SH-SY5Y (cell line): ENCODE measurements around the gene CTDNEP1.

Experiments used
- GATA2 ChIP-seq: IDR thresholded peaks from 2 replicates; pipeline ENCODE4 v1.6.1; 2011; ENCODE audit warnings: mild to moderate bottlenecking, low read depth, low read length
- GATA3 ChIP-seq: IDR thresholded peaks from 2 replicates; pipeline ENCODE4 v1.6.1; 2011; ENCODE audit warnings: low read depth, mild to moderate bottlenecking, low read length, moderate library complexity

Gene CTDNEP1

DNA sequence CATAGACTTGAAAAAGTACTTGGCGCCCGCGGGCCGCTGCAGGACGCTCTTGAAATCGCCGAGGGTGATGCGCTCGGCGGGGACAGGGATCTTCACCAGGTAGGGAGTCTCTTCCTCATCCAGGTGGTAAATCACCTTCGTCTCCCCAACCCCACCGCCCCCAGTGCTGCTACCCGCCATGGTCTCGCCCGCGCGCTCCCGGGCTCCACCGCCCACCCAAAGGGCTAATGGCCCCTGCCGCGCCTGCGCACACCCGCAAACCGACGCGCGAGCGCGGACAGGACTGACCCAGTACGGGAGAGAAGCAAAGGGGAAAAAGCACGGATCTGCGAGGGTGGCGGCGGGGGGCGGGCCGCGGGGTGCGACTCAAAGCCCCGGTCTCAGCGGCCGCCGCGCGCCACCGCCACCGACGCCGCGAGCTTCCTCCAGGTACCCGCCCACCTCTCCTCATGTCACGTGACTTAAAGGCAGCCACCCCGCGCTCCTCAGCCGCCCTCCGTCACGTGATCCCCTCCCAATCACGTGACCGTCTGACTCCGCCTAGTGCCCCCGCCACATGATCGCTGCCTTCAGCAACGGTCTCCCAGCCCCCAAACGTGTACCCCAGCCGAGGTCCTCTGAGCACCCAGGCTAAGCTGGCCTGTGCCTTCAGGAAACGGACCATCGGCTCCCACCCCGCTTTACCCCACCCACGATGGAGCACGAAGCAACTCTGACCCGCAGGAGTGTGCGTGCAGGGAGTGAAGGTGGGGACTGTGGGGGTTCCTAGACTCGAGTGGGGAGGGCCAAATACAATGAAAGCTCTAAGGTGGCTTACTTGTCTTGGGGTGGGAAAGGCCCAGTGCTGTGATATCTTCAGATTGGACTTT is 17.2 kb downstream of the CTDNEP1 start, which contains the start of gene DVL2:
TSS of gene DVL2 (minus strand) at position 435 of the 869 bp plus-strand sequence. CDS start at position 180, 255 bp downstream.
- TF ChIP-seq GATA3 = no peak
- no peak for TF ChIP-seq GATA2

DNA sequence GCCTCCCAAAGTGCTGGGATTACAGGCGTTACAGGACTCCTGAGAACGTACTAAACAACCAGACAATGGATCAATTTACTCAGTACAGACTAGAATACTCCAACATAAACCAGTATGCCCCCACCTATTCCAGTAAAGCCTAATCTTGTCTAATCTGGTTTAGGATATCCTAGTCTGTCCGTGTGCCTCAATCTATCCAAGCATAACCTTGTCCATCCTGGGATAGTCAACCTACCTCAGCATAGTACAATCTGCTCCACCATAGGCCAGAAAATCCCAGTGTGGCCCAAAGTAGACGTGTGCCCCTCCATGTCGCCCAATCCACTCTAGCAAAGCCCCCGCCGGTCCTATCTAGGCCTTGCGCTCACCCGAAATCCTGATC is 17.8 kb downstream of the CTDNEP1 start:
- no peak for TF ChIP-seq GATA2
- no peak for TF ChIP-seq GATA3

DNA sequence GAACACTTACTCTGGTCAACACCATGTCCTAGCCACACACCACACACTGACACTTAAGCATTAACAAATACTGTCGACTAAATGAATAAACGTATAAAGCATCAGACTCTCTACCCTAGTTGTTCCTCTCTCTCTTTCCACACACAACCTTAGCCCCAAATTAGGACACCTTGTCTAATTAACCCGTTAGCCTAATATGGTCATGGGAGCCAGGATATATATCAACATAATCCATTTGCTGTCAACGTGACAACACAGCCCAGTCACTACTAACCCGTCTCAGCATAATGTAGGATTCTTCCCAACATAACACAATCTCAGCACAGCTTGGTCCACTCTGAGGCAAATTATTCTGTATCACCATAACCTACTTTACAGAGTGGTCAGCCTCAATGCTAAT is 19.4 kb downstream of the CTDNEP1 start:
- TF ChIP-seq GATA3 = no peak
- TF ChIP-seq GATA2 = no peak

DNA sequence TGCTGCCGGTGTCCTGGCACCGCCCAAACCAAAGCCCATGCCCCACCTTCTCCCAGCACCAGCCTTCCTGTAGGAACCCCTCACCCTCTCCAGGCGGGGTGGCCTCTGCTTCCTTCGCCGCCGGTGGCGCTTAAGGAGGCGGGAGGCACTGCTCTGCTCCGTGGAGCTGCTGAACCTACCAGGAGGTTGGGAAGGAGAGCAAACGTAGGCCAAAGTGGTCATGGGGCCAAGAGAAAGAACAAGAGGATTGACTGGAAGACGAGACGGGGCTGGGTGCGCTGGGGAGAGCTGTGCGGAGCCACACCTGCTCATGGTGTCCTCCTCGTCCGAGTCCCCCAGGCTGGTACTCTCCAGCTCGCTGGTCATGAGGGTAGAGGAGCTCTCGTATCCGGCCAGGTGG is 22.0 kb downstream of the CTDNEP1 start:
- TF ChIP-seq GATA3 (no peak), GATA2 (no peak)

DNA sequence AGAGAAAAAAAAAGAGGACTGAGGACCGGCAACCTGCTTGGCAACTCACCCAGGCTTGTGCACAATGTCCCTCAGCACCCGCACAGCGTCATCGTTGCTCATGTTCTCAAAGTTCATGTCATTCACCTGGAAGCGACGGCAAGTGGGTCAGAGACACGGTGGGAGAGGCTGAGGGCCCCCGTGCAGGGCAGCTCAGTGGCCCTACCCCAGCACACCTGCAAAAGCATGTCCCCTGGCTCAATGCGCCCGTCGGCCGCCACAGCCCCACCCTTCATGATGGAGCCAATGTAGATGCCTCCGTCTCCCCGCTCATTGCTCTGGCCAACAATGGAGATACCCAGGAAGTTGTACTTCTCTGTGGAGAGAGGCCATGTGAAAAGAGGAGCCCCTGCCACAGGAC is 22.6 kb downstream of the CTDNEP1 start:
- no peak for TF ChIP-seq GATA3
- TF ChIP-seq GATA2 = no peak

DNA sequence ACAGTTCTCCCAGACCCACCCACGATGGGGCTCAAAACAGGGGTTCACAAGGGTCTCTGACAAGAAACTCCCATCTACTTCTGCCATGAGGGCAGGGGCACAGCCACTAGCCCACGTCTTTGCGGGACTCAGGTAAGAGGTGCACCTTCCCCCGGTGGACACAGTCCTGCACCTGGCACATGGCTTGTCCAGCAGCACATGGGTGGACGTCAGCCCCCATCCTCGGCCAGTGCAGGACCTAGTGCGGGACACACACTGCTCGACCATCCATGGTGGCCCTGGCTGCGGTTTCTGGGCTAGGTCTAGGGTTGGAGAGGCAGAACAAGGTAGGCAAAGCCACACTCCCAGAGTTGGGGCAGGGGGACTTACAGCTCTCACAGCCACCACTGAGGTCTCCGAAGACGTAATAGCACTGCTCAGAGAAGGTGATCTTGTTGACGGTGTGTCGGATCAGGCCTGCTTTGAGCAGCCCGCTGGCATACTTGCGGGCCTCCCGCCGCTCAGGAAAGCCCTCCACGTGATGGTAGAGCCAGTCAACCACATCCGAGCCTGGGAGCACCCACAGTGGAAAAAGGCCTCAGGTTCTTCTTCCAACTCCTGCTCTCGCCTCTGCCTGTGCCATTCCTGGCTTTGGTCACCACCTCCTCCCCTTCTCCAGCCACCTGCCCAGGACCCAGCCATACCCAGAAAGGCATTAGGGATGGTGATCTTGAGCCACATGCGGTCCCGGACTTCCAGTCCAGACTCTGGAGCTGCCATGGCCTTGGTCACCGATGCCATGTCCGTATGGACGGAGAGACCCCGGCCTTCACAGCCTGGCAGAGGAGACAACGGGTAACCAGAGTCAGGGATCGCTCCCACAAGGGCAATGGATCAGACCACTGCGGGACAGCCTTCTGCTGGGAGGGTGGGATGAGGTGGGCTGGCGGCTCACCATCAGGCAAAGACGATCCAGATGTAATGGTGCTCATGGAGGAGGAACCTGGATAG is 24.5 kb downstream of the CTDNEP1 start:
- TF ChIP-seq GATA2 = no peak
- no peak for TF ChIP-seq GATA3

DNA sequence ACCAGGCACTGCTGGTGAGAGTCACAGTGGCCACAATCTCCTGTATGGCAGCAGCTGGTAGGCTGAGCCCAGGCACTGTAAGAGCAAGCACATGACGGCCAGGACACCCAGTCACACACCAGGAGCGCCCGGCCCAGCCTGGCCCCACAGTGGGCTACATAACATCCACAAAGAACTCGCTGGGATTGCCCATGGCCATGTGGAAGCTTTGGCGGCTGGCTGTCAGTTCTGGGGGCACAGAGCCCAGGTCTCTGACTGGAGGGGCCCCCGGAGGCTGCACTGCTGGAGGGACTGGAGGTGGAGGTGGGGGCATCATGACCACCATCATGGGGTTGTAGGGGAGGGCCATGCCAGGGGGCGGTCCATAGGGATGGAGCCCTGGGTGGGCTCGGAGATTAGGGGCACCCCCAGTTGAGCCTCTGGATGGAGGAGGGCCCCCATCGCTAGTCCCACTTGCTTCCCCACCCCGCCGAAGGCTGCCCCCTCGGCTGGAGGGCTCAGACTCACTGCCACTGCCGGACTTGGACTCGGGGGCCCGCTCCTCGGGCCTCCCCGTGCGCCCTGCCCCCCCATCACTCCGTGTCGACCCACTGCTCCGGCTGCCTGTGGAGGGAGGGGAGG is 25.7 kb downstream of the CTDNEP1 start:
- TF ChIP-seq GATA3 (no peak), GATA2 (no peak)

DNA sequence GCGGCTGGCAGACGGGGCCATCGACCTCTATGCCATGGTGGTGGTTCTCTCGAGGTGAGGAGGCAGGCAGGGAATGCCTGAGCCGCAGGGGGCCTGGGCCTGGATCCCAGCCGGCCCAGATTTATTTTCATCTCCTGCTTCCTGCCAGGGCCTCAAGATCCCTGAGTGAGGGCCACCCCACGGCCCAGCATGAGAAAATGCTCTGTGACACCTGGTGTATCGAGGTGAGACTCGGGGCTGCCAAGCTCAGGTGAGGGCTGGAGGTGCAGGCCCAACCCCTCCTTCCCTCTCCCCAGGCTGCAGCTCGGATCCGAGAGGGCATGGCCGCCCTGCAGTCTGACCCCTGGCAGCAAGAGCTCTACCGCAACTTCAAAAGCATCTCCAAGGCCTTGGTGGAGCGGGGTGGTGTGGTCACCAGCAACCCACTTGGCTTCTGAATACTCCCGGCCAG is 26.8 kb downstream of the CTDNEP1 start:
- TF ChIP-seq GATA2 (no peak), GATA3 (no peak)

DNA sequence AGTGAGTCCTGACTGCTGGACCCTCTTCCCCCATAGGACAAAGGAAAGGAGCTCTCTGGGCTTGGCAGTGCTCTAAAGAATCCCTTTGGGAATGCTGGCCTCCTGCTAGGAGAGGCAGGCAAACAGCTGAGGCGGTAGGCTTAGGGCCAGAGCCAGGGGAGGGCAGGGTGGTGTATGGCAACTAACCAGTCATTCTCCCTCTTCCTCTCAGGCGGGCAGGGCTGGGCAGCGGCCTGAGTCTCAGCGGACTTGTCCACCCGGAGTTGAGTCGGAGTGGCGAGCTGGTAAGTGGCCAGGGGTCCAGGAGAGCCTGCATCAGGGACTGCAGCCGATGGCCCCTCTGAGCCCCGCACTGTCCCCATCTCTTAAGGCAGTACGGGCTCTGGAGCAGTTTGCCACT is 27.4 kb downstream of the CTDNEP1 start:
- no peak for TF ChIP-seq GATA3
- no peak for TF ChIP-seq GATA2

DNA sequence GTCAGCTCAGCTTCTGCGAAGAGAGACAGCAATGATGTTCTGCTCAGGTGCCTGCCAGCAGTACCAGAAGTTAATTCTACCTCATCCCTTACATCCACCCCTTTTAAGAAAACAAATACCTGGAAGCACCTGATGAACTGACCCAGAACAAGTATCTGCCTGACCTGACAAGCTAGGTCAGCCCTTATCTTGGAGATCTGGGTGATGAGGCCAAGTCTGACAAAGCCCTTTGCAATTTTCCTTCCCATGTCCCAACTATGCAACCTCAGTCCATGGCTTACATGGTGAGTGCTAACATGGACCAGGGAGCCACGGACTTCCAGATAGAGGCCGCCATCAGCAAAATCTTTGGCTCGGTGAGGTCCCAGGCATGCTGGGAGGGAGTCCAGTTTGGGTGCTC is 28.2 kb downstream of the CTDNEP1 start:
- TF ChIP-seq GATA2 = peak; percentile 36; the same call in 1 of the 2 replicates
- TF ChIP-seq GATA3 = no peak

DNA sequence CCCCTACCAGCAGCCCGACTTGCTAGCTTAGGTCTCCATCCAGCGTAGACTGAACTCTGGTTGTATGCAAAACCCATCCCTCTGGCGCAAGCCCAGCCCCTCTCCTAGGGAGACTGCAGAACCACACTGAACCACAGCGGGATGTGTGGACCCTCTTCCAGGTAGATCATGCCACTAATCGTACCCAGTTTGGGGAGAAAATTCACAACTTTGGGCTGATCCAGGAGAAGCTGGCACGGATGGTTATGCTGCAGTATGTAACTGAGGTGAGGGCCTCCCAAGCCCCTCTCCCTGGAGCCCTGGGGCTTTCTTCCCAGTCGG is 28.6 kb downstream of the CTDNEP1 start:
- TF ChIP-seq GATA2 (no peak), GATA3 (no peak)

DNA sequence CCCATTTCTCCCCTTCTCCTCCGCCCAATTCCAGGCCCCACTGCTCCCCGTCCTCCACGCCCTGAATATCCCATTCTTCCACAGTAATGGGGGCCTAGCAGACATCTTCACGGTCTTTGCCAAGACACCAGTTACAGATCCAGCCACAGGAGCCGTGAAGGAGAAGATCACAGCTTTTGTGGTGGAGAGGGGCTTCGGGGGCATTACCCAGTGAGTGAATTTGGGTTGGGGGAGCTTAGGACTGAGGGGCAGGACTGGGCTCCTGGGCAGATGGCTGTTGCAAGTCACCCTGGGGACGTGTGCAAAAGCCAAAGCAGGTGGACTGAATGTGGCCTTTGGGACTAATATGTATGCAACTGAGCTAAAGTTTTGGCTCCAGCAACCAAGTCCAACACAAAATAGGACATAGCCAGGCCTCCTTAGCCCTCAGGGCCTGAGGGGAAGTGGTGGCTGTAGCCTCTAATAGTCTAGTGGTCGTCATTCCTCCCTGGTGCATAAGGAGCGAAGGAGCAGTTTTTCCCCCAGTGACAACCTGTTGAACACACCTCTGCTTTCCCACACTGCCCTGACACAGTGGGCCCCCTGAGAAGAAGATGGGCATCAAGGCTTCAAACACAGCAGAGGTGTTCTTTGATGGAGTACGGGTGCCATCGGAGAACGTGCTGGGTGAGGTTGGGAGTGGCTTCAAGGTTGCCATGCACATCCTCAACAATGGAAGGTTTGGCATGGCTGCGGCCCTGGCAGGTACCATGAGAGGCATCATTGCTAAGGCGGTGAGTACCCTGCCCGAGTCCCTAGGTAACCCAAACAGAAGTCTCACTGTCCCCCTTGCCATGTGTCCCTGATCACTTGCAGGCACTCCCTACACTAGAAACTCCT is 29.2 kb downstream of the CTDNEP1 start:
- TF ChIP-seq GATA2 = no peak
- no peak for TF ChIP-seq GATA3
